Measurements from ENCODE around the gene DISP3.
"Not testable (repeated sequence)": the region's sequence is repeated elsewhere in the genome, so short reads cannot be mapped to it uniquely, and the experiment has no call there.

The DISP3 gene

GRCh38 chr1:11558871-11559590, 80.1 kb downstream of the DISP3 start:
- no peak for DNase-seq

- peak; percentile 41 for DNase-seq
These were observed 80.6 kb downstream of the DISP3 start for GRCh38 chr1:11559591-11559970.

DNA sequence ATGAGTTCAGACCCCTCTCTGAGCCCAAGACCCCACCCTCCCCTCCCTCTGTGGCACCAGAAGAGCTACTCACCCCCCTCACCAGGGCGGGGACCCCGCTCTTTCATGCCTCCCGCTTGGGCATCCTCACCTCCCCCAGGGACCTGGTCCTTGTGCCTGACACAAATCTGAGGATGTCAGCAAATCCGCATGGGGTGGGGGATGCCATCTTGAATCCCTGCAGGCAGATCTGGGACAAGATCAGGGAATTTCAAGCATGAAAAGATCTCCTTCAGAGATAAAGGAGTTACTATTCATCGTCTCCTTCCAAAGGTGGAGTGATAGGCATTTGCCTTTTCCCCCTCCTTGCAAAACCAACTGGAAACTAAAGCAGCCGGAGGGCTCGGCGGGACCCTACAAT, 81.1 kb downstream of the DISP3 start:
- DNase-seq: no peak

- no peak for DNase-seq
These were observed 82.8 kb downstream of the DISP3 start for GRCh38 chr1:11561740-11562139.

DNA sequence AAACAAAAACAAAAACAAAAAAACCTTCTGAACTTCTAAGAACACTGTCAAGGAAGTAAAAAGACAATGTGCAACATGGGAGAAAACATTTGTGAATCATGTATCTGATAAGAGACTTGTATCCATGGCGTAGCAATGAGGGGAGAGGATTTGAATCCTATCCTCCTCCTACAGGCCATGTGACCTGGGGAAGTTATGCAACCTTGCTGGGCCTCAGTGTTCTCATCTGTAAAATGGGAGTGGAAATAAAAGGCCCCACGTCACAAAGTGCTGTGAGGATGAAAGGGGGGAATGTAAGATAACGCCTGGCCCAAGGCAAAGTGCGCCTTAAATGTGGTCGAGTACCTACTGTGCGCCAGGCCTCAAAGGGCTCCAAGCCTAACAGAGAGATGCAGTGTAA, 83.7 kb downstream of the DISP3 start:
- no peak for DNase-seq

DNA sequence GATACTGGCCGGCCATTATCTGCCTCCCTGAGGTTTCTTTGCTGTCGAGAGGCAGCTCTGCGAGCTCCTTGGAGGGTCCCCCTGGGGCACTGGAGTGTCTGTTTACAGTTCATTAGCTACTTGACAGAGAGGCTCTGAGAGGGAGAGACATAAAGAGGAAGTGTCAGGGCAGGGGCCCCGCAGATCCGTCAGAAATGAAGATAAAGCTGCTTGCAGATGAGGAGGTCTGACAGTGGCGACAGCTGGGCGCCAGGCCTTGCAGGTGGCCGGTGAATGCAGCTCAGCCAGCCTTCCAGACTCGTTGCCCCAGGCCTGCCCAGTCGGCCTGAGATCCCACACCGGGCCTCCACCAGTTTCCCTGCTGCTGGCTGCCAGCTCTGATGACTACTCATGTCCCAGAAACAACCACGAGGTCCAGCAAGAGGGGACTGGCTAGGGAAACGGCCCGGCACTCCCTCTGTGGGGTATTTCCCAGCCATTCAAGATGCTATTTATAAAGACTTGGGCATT, 84.7 kb downstream of the DISP3 start:
- peak; percentile 94 for DNase-seq

DNA sequence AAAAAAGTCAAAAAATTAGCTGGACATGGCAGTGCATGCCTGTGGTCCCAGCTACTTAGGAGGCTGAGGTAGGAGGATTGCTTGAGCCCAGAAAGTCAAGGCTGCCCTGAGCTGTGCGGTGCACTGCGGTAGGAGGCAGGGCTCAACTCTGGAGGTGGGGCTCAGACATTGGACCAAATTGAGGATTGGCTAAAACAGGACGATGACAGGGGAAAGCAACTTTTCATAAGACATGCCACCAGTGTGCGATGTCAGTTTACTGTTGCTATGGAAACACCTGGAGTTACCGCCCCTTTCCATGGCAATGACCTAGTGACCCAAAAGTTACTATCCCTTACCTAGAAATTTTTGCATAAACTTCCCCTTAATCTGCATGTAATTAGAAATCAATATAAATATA, 85.3 kb downstream of the DISP3 start:
- no peak for DNase-seq

DNA sequence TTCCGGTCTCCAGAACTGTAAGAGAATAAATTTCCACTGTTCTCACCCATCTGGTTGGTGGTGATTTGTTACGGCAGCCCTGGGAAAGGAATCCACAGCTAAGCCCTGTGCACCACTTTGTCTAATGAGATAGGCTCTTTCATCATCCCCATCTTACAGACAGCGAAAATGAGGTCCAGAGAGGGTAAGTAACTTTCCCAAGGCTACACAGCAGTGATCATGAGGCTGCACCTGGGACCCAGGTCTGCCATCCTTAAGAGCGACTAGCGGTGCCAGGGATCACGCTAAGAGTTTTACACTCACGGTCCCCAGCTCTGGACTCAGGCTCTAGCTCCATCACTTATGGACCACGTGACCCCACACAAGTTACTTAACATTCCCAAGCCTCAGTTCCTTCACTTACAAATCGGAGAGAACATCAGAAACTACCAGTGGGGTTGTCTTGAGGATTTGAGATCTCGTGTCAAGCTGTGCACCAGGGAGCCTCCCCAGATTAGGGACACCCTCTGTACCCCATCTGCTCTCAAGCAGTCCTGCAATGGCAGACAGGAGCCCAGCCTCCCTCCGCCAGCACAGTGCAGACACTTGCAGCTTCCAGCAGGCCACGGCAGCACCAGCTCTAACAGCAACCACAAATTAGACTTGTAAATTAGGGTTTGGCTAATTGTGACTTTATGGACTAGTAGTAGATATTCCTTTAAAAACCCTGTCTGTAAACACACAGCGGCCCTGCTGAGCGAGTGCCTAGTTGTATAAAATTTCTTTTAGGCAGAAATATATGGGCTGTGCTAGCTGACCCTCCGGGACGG, 87.3 kb downstream of the DISP3 start:
- DNase-seq: no peak

GRCh38 chr1:11567244-11568065, 88.5 kb downstream of the DISP3 start:
- DNase-seq: no peak

DNA sequence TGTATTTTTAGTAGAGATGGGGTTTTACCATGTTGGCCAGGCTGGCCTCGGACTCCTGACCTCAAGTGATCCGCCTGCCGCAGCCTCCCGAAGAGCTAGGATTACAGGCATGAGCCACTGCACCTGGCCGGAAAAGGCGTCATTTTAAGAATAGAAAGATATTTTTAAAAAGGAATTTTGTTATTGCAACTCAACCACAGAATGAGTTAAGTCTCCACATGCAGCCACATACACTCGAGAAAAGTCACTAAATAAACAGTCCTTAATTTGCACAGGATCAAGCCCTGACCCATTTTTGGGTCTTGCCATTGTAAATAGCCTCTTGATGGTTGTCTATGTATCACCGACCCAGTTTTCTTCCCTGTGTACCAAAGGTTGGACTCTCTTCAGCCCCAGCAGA, 89.7 kb downstream of the DISP3 start:
- DNase-seq: no peak

- no peak for DNase-seq
These were observed 90.6 kb downstream of the DISP3 start for GRCh38 chr1:11569551-11569950.

DNA sequence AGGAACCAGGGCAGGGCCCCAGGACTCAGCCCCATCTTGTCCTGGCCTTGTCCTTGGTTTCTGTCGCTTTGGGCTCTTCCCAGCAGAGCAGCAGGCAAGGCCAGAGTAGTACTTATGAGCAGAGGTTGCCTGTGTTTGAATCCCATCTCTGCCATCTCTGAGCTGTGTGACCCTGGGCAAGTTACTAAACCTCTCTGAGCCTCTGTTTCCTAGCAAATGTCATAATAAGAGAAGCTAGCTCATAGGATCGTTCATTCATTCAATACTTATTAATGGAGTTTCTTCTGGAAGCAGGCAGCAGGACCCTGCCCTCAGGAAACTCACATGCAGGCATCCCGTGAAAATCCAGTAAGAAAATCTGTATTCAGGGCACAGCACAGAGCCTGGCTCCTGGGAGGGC, 91.0 kb downstream of the DISP3 start:
- DNase-seq: no peak

DNA sequence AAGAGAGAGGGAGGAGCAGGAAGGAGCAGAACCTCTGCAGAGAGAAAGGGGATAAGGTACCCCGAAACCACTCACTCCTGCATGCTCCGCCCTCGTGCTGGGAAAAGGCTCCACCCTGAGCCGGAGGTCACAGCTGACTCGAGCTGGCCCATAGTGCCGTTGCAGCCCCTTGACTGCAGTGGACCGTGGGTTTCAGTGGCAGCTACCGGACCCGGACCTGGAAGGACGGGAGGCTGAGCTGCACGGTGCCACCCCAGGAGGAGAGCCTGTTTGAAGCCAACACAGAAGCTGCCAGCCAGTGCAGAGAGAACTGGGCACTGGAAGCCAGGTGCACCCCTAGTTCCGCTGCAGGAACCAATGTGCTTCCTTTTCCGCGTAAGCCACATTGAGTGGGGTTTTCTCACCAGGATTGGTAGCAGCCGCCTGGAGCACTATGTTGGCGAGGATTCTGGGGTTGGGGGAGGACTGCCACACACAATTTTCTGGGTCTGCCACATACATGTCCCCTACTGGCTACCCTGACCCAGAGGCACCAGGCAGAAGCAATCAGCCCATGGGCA, 91.9 kb downstream of the DISP3 start:
- no peak for DNase-seq

- no peak for DNase-seq
These were observed 93.1 kb downstream of the DISP3 start for GRCh38 chr1:11571906-11572616.

GRCh38 chr1:11573116-11573692, 94.2 kb downstream of the DISP3 start:
- no peak for DNase-seq

DNA sequence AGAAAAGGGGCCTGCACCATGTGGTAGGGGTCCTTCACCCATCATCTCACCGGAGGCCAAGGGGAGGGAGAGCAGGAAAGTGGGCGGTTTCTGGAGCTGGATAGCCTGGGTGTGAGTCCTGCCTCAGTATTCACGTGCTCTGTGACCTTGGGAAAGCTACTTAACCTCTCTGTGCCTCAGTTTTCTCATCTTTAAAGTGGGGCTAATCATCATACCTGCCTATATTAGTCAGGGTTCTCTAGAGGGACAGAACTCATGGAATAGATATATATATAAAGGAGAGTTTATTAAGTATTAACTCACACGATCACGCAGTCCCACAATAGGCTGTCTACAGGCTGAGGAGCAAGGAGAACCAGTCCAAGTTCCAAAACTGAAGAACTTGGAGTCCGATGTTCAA, 96.6 kb downstream of the DISP3 start:
- DNase-seq: no peak

DNA sequence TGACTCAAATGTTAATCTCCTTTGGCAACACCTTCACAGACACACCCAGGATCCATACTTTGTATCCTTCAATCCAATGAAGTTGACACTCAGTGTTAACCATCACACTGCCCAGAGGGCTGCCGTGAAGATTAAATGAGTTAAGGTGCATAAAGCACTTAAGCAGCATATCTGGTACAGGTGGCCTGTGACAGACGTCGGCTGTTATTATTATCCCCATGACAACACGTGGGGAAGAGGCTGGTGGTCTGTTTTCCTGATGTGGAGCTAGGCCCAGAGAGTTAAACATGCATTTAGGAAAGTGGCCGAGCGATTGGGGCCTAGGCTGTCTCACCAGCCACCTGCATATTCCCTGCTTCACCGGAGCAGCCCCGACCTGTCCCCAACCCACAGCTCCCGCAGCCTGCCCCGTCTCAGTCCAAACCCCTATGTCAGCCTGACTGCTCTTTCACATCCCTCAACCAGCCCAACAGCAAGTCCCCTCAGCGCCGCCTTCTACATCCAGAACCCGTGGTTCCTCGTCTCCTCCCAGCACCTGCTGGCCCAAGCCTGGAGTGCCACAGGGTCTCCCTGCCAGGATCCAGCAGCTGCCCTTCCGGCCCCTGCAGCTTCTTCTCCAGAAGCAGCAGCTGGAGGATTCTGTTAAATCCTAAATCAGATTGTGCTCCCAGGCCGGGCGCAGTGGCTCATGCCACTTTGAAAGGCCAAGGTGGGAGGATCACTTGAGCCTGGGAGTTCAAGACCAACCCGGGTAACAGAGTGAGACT, 97.3 kb downstream of the DISP3 start:
- no peak for DNase-seq

- DNase-seq: no peak
These were observed 99.0 kb downstream of the DISP3 start for GRCh38 chr1:11578004-11578403.

- no peak for DNase-seq
These were observed 100.6 kb downstream of the DISP3 start for GRCh38 chr1:11579506-11579905.

GRCh38 chr1:11580049-11580448, 101.1 kb downstream of the DISP3 start:
- DNase-seq: not testable (repeated sequence)

DNA sequence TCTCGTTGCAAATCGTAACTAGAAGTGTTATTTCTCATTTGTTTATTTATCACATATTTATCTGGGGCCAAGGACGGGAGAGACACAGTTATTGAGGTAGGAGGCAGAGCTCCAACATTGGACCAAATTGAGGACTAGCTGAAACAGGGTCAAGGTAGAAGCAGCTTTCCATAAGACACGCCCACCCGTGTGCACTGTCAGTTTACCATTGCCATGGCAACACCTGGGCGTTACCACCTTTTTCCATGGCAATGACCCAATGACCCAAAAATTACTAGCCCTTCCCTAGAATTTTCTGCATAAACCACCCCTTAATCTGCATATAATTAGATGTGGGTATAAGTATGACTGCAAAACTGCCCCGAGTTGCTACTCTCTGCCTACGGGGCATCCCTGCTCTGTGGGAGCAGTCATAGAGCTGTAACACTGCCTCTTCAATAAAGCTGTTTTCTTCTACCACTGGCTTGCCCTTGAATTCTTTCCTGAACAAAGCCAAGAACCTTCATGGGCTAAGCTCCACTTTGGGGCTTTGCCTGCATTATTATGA, 102.6 kb downstream of the DISP3 start:
- no peak for DNase-seq

All from retina (tissue), 1 donor.